ENCODE measurements around the gene YPEL5. TPM values are rescaled to one million over a fixed set of nuclear protein-coding genes. Genes with fewer than 3 reads are reported as not detected.
A peak's percentile ranks its signal among the peaks of the same experiment; 100 is the strongest.
"Not testable (repeated sequence)": the region's sequence is repeated elsewhere in the genome, so short reads cannot be mapped to it uniquely, and the experiment has no call there.

The YPEL5 gene
- polyA plus RNA-seq, 4 donors, result 106 to 129 (median 127) TPM

DNA sequence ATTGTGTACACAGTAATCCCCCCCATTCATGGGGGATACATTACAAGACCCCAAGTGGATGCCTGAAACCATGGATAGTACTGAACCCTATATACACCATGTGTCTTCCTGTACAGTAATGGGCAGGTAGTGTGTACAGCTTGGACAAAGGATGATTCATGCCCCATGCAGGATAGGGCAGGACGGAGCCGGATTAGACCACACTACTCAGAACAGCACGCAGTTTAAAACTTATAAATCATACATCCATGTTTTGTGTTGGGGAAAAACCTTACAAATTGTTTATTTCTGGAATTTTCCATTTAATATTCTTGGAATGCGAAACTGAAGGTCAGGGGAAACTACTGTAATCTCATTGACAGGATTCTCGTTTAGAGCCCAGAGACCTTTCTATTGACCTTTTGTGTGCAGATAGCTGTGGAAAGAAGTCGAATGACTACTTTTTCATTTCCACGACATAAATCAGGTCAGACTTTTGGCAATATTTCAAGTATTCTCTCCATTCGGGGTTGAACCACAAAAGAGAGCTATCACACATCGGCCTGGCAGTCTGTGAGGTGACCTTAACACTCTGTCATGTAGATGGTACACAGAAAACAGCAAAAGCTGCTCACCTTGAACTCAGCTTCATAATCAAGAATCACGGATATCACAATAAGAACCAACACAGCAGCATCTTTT is 9.9 kb upstream of the YPEL5 start:
- DNase-seq (ENCODE audit: low read depth in 4 of 4, low spot score in 2 of 4), result no peak

DNA sequence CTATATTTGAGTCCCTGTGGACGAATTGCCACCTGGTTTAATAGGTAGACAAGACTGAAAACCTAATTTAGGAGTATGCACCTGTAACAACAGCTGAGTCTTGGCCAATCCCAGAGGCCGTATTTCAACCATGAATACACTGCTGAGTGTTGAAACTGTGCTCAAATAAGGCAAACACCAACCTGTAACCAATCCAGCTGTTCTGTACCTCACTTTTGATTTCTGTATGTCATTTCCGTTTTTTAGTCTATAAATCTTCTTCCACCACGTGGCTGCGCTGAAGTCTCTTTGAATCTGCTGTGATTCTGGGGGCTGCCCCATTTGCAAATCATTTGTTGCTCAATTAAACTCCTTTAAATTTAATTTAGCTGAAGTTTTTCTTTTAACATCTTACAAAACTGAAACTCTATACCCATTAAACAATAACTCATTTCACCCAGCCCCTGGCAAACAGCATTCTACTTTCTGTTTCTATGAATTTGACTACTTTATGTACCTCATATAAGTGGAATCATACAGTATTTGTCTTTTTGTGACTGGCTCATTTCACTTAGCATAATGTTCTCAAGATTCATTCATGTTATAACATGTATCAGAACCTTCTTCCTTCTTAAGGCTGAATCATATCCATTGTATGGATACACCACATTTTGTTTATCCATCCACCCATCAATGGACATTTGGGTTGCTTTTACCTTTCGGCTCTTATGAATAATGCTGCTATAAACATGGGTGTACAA is 7.5 kb upstream of the YPEL5 start:
- no peak for DNase-seq (ENCODE audit: low read depth in 4 of 4, low spot score in 2 of 4)

DNA sequence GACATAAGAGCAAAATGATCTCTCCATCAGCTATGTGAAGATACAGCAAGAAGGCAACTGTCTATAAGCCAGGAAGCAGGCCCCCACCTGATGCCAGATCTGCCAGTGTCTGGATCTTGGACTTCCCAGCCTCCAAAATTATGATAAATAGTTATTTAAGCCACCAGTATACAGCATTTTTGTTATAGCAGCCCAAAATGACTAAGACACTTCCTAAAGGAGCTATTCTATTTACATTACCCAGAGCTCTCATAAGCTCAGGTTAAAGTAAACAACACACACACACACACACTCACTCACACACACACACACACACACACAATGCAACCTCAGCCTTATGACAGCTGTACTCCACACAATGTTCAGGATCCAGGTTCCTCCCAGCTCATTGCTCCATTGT is 5.7 kb upstream of the YPEL5 start:
- no peak for DNase-seq (ENCODE audit: low read depth in 4 of 4, low spot score in 2 of 4)

DNA sequence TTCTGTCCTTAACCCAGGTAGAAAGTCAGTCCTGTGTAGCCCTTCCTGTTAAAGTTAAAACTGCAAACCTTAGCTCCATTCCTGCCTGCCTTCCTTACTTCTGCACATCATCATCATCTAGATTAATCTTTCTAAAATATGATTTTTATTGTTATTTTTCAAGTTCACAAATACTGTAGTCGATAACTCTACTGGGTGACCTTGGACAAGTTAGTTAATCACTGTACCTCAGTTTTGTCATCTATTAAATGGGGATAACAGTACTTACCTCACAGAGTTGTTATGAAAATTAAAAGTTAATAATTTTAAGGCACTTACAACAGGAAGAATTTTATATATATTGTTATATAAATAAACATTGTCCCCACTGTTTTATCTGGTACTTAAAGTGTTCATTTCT is 2.5 kb upstream of the YPEL5 start:
- no peak for DNase-seq (ENCODE audit: low read depth in 4 of 4, low spot score in 2 of 4)

DNA sequence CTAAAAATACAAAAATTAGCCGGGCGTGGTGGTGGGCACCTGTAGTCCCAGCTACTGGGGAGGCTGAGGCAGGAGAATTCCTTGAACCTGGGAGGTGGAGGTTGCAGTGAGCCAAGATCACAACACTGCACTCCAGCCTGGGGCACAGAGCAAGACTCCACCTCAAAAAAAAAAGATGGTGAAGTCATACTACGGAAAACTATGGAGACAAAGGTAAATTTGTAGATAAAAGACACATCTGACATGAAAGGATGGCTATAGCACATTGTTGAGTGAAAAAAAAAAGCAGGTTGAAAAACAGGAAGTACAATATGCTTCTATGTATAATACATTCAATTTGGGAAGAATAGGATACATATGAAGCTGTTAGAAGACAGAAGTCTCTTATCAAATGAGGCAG is 1.9 kb upstream of the YPEL5 start:
- not testable (repeated sequence) for DNase-seq (ENCODE audit: low read depth in 4 of 4, low spot score in 2 of 4)

DNA sequence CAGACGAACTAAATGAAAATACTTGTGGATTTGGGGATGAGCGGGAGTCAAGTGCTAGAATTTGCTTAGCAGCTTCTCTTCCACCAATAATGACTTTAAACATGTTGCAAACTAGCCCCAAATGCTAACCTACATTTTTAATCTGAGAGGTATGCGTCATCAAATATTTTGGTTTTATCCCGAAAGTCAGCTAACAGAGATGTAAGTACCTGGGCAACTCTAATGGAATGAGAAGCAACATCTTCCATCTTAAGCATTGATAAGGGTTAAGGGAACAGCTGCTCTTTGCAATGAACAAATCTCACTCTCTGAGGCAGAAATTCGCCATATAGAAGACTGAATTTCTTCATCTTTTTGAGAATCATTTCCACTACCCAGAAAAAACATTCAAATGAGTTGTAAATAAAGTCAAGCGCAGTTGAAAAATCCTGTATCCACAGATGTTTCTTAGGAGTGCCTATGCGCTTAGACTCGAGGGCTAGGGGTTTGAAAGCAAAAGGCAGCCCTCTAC is 926 bp upstream of the YPEL5 start:
- no peak for DNase-seq (ENCODE audit: low read depth in 4 of 4, low spot score in 2 of 4)

DNA sequence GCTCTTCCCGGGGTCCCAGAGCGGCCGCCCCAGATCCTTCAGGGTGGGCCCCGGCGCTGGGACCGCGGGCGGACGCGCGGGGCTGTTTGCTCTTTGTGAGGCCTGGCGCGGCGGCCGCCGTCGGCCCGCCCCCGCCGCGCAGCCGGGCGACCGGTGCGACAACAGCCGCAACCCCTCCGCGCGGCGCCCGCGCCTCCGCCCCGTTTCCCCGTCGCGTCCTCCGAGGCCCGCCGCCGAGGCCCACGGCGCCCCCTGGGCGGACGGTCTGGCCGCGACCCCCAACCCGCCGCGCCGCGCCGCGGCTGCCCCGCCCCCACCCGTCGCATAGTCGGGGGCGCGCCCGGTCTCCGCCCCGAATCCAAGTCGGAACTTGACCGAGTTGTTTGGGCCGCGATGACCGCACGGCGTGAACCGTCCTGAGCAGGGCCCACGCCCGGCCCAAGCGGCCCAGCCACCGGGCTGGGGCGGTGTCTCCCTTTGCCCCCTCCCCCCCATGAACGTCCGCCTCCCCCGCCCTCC is 448 bp downstream of the YPEL5 start:
- DNase-seq (ENCODE audit: low read depth in 4 of 4, low spot score in 2 of 4), result no peak

DNA sequence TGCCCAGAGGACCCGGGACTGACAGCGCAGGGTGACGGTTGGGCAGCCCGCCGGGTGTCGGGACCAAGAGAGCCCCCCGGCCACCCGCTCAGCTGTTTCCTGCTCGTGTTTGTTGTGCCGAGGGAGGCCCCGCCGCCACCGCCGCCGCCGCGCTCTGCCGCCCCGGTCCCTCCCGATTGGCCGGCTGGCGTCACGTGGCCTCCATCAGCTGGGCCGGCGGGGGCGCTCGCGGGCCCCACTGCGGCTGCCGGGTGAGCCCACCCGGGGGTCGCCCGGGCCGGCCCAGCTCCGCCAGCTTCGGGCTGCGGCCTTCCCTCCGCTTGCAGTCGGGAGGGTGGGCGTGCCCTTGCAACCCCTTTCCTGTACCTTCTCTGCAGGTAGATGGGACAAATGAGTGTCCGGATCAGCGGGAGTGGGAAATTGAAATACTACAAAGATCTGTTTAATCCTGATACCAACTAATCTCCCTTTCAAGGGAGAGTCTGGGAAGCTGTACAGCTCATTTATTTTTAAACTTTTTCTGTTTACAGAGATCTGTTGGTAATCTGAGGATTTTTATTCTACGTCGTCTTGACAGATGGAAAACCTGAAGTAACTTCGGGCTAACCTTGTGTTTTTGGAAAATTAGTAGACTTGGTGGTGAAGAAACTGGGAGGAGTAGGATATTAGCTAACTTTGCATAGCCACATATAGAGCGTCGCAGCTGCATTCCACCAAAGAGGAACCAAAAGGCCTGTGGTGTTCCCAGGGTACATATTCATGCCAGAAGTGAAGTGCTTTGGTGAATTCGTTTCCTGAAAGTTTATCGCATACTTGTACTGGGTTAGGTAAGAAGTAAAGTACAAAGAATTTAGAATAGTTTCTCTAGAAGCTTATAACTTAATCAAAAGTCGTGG is 1.2 kb downstream of the YPEL5 start:
- DNase-seq (ENCODE audit: low read depth in 4 of 4, low spot score in 2 of 4), result peak in 3 of 4 donors; percentile 52 to 63 (median 53)

DNA sequence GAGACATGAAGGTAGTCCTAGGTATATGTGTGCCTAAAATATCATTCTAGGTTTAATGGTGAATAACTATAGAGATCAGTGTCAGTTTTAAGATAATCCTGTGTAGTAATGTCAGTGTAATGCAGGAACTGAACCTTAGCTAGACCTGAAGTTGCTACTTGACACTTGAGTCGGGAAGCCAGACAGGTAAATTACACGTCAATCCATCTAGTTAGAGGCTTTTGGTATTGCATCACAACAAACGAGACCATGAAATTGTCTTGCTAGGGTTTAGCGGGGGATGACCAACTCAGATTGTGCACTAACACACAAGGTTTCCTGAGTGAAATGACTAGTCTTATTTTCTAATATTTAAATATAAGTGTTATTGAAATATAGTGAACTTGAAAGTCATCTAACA is 2.0 kb downstream of the YPEL5 start:
- no peak for DNase-seq (ENCODE audit: low read depth in 4 of 4, low spot score in 2 of 4)

DNA sequence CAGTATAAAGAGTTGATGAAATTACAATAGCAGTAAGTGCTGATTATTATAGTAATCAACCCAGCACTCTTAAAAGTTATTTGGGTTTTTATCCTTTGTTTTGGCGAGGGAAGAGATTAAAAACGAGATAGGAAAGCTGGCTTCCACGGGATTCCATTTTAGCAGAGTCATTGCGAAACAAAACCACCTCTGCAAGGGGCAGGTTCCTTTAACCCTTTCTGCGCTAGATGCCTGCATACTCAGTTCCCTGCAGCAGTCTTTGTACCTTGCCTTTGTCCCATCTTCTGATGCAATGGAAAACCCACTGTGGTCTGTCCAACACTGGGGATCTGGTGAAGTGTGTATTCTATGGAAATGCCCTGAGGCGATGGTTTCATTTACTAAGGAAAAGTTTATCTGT is 2.7 kb downstream of the YPEL5 start:
- no peak for DNase-seq (ENCODE audit: low read depth in 4 of 4, low spot score in 2 of 4)

DNA sequence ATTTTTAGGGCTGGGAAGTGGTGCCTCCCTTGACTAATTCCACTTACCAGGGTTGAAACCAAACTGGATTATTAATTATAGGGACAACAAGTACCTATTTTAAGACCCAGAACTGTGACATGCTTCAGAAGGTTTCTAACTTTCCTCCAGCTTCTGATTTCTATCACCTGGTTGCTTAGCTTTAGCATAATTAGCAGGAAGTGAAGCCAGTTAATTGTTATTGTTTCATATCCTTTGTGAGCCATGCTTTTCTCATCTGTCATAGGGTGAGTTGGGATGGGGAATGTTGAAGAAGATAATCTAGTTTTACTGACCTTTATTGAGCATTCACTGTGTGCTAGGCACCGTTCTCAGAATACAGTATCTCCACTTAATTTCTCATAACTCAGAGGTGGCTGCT is 3.2 kb downstream of the YPEL5 start:
- DNase-seq (ENCODE audit: low read depth in 4 of 4, low spot score in 2 of 4), result no peak

DNA sequence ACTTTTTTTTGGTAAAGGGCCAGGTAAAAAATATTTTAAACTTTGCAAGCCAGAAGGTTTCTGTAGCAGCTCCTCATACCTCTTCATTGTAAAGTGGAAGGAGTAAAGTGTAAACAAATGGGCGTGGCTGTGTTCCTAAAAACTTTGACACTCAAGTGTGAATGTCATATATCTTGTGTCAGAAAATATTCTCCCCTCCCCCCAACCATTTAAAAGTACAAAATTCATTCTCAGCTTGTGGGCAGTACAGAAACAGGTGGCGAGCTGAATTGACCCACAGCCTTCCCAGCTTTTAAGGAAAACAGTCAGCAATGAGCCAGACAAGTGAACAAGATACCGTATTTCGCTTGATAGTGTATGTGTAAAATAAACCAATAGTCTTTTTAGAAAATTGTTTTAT is 4.0 kb downstream of the YPEL5 start:
- DNase-seq (ENCODE audit: low read depth in 4 of 4, low spot score in 2 of 4), result no peak

DNA sequence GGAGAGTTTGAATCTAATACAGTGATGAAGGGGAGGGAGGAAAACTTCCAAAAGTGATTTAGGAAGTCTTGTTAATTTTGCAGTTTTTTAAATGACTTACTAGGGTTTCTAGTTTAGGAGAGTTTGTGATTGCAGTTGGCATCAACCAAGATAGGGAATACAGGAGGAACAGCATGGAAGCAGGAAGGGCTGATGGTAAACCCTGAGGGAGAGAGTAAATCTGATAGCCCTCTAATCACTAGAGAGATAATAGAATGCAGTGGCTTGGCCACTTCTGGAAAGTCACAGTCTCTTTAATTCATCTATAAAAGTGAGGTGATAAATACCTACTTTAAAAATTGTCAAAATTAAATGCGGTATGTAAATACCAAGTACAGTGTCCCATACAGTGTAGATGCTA is 5.6 kb downstream of the YPEL5 start:
- DNase-seq (ENCODE audit: low read depth in 4 of 4, low spot score in 2 of 4), result no peak

DNA sequence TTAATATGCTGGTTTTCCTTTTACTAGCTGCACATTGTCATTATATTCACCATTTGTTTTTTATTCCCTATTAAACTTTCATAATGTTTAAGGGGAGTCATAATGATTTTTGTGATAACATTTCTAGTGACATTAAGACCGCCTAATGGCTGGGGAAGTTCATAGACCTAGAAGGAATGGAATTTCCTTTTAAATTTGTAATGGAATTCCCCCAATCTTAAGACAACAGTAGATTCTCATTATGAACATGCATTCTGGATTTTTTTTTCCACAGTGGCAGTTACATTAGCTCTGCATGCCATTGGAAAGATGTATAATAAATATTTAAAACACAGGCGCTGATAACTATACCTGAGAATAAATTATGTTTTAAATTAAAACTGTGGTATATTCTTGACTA is 8.4 kb downstream of the YPEL5 start:
- no peak for DNase-seq (ENCODE audit: low read depth in 4 of 4, low spot score in 2 of 4)

DNA sequence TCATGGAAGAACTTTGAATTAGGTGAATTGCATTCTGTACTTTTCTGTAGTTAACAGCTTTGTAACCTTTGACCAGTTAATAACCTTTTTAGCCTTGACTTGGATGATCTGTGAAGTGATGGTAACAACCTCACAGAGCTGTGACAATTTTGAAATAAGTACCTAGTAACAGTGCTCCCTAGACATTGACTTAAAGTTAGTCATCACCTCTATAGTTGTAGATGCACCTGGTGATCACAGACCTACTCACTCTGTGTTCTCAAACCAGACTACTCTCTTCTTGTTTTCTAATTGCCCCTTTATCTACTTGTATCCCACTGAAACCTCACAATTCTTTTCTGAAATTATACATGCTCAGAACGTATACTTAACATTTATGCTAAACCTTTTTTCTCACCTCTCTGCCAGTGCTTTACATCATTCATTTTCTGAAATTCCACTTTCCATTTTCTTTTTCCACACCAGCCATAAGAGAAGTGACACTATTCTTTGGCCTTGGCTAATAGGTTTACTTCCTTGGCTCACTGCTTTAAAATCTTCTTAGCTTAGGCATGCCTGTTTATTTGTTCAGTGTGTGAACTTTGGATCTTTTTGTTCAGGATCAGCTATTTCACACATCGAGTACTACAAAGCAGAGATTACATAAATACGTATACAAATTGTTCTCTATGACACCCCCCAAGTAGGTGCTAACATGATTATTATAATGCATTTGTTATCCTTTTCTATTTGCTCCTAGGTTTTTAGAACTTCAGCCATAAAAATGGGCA is 9.3 kb downstream of the YPEL5 start:
- no peak for DNase-seq (ENCODE audit: low read depth in 4 of 4, low spot score in 2 of 4)

DNA sequence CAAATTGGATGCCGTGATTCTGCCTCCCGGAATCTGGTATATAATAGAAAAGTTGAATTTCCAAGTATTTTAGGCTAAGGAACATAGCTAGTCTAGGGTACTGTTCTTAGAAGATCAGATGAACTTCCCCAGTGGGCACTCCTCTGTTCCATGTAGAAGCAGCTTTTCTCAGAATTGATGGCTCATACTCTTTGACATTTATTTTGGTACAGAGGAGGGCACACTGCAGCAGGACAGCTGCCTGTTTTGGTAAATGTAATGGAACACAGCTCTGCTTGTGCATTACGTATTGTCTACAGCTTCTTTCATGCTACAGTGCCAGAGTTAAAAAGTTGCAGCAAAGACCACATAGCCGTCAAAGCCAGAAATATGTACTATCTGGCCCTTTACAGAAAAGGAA is 10.8 kb downstream of the YPEL5 start:
- DNase-seq (ENCODE audit: low read depth in 4 of 4, low spot score in 2 of 4), result no peak

DNA sequence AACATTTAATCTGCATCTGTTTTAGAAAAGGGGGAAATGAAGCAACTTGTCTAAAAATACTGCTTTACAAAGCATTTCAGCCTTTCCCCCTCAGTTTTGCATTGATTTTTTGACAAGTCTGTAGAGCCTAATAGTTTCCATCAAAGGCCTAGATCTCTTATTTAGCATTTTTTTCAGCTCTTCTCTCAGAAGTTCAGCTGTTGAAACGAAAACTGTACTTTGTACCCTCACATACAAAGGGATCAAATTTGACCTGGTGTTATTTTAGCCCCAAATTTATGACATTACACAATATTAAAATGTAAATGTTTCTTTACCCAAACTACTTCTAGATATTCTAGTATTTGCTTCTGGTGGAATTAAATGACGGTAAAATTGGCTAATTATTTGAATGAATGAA is 13.0 kb downstream of the YPEL5 start:
- DNase-seq (ENCODE audit: low read depth in 4 of 4, low spot score in 2 of 4), result no peak

DNA sequence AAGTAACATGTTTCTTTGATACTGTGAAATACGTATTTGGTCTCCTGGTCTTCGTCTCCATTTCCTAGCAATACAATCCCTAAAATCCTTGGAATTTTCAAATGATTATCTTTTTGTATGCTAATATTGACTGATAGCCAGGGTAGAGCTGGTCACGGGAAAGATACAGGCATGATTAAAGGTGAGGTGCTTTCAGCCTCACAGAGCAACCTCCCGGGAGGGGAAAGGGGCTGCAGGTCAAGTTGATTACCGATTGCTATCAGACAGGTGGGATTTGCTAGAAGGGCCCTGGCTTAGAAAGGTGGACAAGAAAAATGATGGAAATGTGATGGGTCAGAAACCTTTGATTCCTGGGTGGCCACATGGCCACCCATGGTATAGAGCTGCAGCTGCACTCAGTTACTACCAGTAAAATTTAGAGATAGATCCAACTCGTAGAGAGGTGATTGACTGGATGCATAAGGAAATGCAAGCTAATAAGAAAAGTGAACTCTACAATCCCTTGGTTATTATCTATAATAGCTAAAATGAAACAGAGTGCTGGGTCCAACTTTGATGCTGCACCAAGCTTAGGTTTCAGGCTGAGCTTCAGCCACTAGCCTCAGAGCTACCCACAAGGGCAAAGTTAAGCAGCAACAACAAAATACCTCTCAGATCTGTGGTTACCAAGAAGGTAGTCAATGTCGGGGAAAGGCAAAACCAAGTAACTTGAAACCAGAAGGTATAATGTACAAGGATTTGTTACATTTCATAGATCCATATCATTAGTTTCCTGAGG is 15.3 kb downstream of the YPEL5 start:
- DNase-seq (ENCODE audit: low read depth in 4 of 4, low spot score in 2 of 4), result no peak

DNA sequence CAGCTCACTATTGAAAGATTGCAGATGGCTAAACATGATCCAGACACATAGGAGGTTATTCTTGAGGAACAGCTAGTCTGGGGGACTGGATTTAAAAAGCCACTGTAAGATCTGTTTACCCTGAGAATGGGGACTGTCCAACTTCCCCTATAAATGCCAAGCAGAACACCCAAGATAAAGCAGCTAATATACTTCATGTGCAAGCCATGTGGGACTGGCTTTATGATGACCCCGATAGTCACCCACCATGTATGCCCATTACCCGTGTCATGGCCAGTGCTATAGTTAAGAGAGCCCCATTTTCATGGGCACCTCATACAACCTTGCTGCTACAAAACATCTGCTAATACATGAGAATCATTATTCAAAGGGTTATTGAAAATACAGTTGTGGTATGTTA is 16.0 kb downstream of the YPEL5 start:
- DNase-seq (ENCODE audit: low read depth in 4 of 4, low spot score in 2 of 4), result no peak

Data from left renal cortex interstitium (tissue), 4 donors.